ENCODE data around the gene THOC6. TPM values are rescaled to one million over a fixed set of nuclear protein-coding genes. Genes with fewer than 3 reads are reported as not detected.

The THOC6 gene
- polyA plus RNA-seq, 3 donors = 42.4 to 59.2 (median 57.7) TPM

- Histone ChIP-seq H3K27ac (ENCODE audit: low read depth in 1 of 2, low read length in 2 of 2) (peak within 1 kb of the TSS; percentile 36 to 96), H3K4me2 (replicated peaks; ENCODE audit: extremely low read depth, low read length, poor library complexity, severe bottlenecking) (peak within 1 kb of the TSS; percentile 99), H3K79me2 (ENCODE audit: insufficient read depth, low read length) (no peaks in the 10 kb centered on the region), H3K27me3 (ENCODE audit: control insufficient read depth in 2 of 2, insufficient read depth in 2 of 2, low read length in 2 of 2) (peaks cover 0 to 20% of the 10 kb centered on the region in 2 donors), H3K4me3 (replicated peaks in 1 of 3; ENCODE audit: low read depth in 2 of 3, low read length in 3 of 3) (peak within 1 kb of the TSS; percentile 47 to 91 (median 60)), H3K4me1 (ENCODE audit: control insufficient read depth in 1 of 2, insufficient read depth in 2 of 2, low read length in 2 of 2) (peaks cover 60 to 64% of the 10 kb centered on the region in 2 donors), H3K9ac (ENCODE audit: insufficient read depth, low read length, poor library complexity, severe bottlenecking) (peak within 1 kb of the TSS; percentile 59), H3K36me3 (replicated peaks in 1 of 2; ENCODE audit: control insufficient read depth in 1 of 2, insufficient read depth in 2 of 2, low read length in 2 of 2) (no peaks in the 10 kb centered on the region), H2AFZ (ENCODE audit: insufficient read depth, low read depth, low read length, poor library complexity, severe bottlenecking) (peak within 1 kb of the TSS; percentile 69), H4K20me1 (ENCODE audit: insufficient read depth, low read length) (peaks cover 42% of the 10 kb centered on the region), H3K9me3 (replicated peaks in 1 of 2; ENCODE audit: control insufficient read depth in 1 of 2, insufficient read depth in 1 of 2, low read length in 2 of 2) (no peaks in the 10 kb centered on the region)
- Mint-ChIP-seq H3K36me3 (peaks cover 0 to 3% of the 10 kb centered on the region in 2 donors), H3K27me3 (ENCODE audit: low read depth in 3 of 3) (peaks cover 24 to 33% (median 24%) of the 10 kb centered on the region in 3 donors), H3K27ac (peak within 1 kb of the TSS; percentile 66 to 99 (median 95)), H3K4me1 (peaks cover 52% of the 10 kb centered on the region), H3K9me3 (peaks cover 0 to 6% (median 0%) of the 10 kb centered on the region in 7 donors), H3K4me3 (peak within 1 kb of the TSS; percentile 88 to 96)
- WGBS (ENCODE audit: insufficient coverage) = under 1% methylated on average over 45 of the region's 49 CpGs
- TF ChIP-seq CTCF (IDR thresholded peaks at IDR 0.05) = no peak
- DNase-seq = peak; percentile 65 to 78 (median 76)
- intact Hi-C loops (cut with micrococcal nuclease) = loop anchor here (2.0 to 10.0 kb wide), 5 partner anchors 13 to 1252 kb away; partner anchors contain the start of genes ELOB (in 1 of the 2), PAQR4 (in 1 of the 2) and TFAP4 (in 1 of the 2)
Measured at GRCh38 chr16:3020247-3020603, 3.6 kb upstream of the THOC6 start, which contains the start of gene TNFRSF12A. Gene TNFRSF12A, plus strand, starts transcription at chr16:3020368. Its CDS starts 30 bp downstream, at chr16:3020398.

- H3K9me3 Mint-ChIP-seq = peaks cover 0 to 8% (median 0%) of the 10 kb centered on the region in 7 donors
- Histone ChIP-seq H3K79me2 (ENCODE audit: insufficient read depth, low read length) (no peaks in the 10 kb centered on the region), H4K20me1 (ENCODE audit: insufficient read depth, low read length) (peaks cover 48% of the 10 kb centered on the region), H2AFZ (ENCODE audit: insufficient read depth, low read depth, low read length, poor library complexity, severe bottlenecking) (peak overlapping the region; percentile 69), H3K4me3 (replicated peaks in 1 of 3; ENCODE audit: low read depth in 2 of 3, low read length in 3 of 3) (peak overlapping the region; percentile 47 to 91 (median 60)), H3K4me1 (ENCODE audit: control insufficient read depth in 1 of 2, insufficient read depth in 2 of 2, low read length in 2 of 2) (peaks cover 62 to 64% of the 10 kb centered on the region in 2 donors), H3K9me3 (replicated peaks in 1 of 2; ENCODE audit: control insufficient read depth in 1 of 2, insufficient read depth in 1 of 2, low read length in 2 of 2) (no peaks in the 10 kb centered on the region), H3K4me2 (replicated peaks; ENCODE audit: extremely low read depth, low read length, poor library complexity, severe bottlenecking) (peak overlapping the region; percentile 99), H3K36me3 (replicated peaks in 1 of 2; ENCODE audit: control insufficient read depth in 1 of 2, insufficient read depth in 2 of 2, low read length in 2 of 2) (peaks cover 4 to 5% of the 10 kb centered on the region in 2 donors), H3K9ac (ENCODE audit: insufficient read depth, low read length, poor library complexity, severe bottlenecking) (peak overlapping the region; percentile 59), H3K27me3 (ENCODE audit: control insufficient read depth in 2 of 2, insufficient read depth in 2 of 2, low read length in 2 of 2) (peaks cover 0 to 20% of the 10 kb centered on the region in 2 donors), H3K27ac (ENCODE audit: low read depth in 1 of 2, low read length in 2 of 2) (peak overlapping the region; percentile 36 to 96)
- H3K4me3 Mint-ChIP-seq = peak overlapping the region; percentile 88 to 96
- WGBS (ENCODE audit: insufficient coverage) = under 1% methylated on average over 46 of the region's 57 CpGs
- peaks cover 3 to 6% of the 10 kb centered on the region in 2 donors for H3K36me3 Mint-ChIP-seq
- peak; percentile 63 to 76 (median 76) for DNase-seq
- intact Hi-C loops (cut with micrococcal nuclease) = loop anchor here (2.0 to 10.0 kb wide), 5 partner anchors 14 to 1251 kb away; partner anchors contain the start of genes ELOB (in 1 of the 2), PAQR4 (in 1 of the 2) and TFAP4 (in 1 of the 2)
- H3K4me1 Mint-ChIP-seq = peaks cover 54% of the 10 kb centered on the region
- peaks cover 22 to 30% (median 24%) of the 10 kb centered on the region in 3 donors for H3K27me3 Mint-ChIP-seq (ENCODE audit: low read depth in 3 of 3)
- peak overlapping the region; percentile 62 to 99 (median 95) for H3K27ac Mint-ChIP-seq
- no peak for TF ChIP-seq CTCF (IDR thresholded peaks at IDR 0.05)
Measured at GRCh38 chr16:3020604-3021448, 3.0 kb upstream of the THOC6 start.
